Measurements from ENCODE around the gene SEC14L1. TPM values are rescaled to one million over a fixed set of nuclear protein-coding genes. Genes with fewer than 3 reads are reported as not detected.

SEC14L1 gene
- total RNA-seq: 22.9 and 27.7 TPM in 2 replicates

GRCh38 chr17:77140878-77141767, at the start of gene SEC14L1:
SEC14L1 (plus strand) TSS chr17:77140969; CDS start chr17:77143597, 2,628 bp downstream.

Data from uterine smooth muscle cell (primary cell).